GM12891 (cell line): Measurements from ENCODE around the gene SULT2B1.

Experiments used
- POLR2A ChIP-seq: IDR thresholded peaks from 2 replicates; pipeline ENCODE4 v1.6.1; 2011; ENCODE audit warnings: low read depth, low read length, control low read depth
- POLR2AphosphoS5 ChIP-seq: IDR thresholded peaks from 2 replicates; pipeline ENCODE4 v1.6.1; 2011; ENCODE audit warnings: low read depth, low read length, control low read depth
- POU2F2 ChIP-seq: IDR thresholded peaks from 2 replicates; pipeline ENCODE4 v1.6.1; 2011; ENCODE audit warnings: low read depth, mild to moderate bottlenecking, control low read depth, low read length, moderate library complexity
- SPI1 ChIP-seq: IDR thresholded peaks from 2 replicates; pipeline ENCODE4 v1.6.1; 2011; ENCODE audit warnings: low read depth, low read length, control low read depth
- TAF1 ChIP-seq: IDR thresholded peaks from 2 replicates; pipeline ENCODE4 v1.6.1; 2011; ENCODE audit warnings: low read depth, low read length, control low read depth

DNA sequence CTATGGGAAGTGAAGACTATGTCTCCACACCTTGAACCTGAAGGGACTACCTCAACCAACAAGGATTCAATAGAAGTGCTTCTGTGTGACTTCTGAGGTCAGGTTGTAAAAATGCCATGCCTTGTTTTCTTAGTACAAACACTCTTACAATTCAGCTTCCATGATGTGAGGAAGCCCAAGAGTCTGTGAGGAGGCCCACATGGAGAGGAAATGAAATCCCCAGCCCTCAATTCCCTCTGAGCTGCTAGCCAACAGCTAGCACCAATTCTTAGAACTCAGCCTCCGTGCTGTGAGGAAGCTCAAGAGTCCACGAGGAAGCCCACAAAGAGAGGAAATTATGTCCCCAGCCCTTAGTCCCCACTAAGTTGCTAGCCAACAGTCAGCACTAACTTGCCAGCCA is 27.8 kb upstream of the SULT2B1 start:
- no peak for TF ChIP-seq POLR2A
- TF ChIP-seq POU2F2 = no peak
- no peak for TF ChIP-seq POLR2AphosphoS5
- no peak for TF ChIP-seq TAF1
- no peak for TF ChIP-seq SPI1
